ENCODE measurements around the gene TMED1. TPM values are rescaled to one million over a fixed set of nuclear protein-coding genes. Genes with fewer than 3 reads are reported as not detected.
A peak's percentile ranks its signal among the peaks of the same experiment; 100 is the strongest.

The TMED1 gene
- total and polyA plus RNA-seq, 2 of the 13 experiments (the other 11 are each of a cell fraction or from before 2014, with no cell fraction given) = 48.3 to 51.8 TPM

- TF ChIP-seq ZNF770 (CRISPR knock-in tag; IDR thresholded peaks at IDR 0.05) (peak; percentile 81), ZNF800 (CRISPR knock-in tag; IDR thresholded peaks at IDR 0.05) (no peak), ISX (CRISPR knock-in tag; conservative IDR thresholded peaks at IDR 0.05) (no peak), ARHGAP35 (CRISPR knock-in tag; IDR thresholded peaks at IDR 0.05; ENCODE audit: borderline replicate concordance) (no peak), GATAD1 (CRISPR knock-in tag; IDR thresholded peaks at IDR 0.05) (no peak), MYNN (CRISPR knock-in tag; IDR thresholded peaks at IDR 0.05; ENCODE audit: low read depth) (no peak)
Measured at GRCh38 chr19:10852941-10853340, 16.9 kb upstream of the TMED1 start (continued).

GRCh38 chr19:10852098-10852800 is 16.2 kb upstream of the TMED1 start:
- ChIA-PET CTCF (ENCODE audit: low intra/inter-chr PET ratio, low total read pairs) (no interaction called here), POLR2A (no interaction called here)
- peak; percentile 63 for DNase-seq (ENCODE audit: low spot score)
- H3K4me1 ChIP-seq (ENCODE audit: insufficient read depth, low read length) = peaks cover 36% of the 10 kb centered on the region
- no peak overlapping the region for H2AFZ ChIP-seq (ENCODE audit: low read length)
- BruUV-seq (replicated peaks) = no TSS peak
- no peak overlapping the region for H3K9ac ChIP-seq (ENCODE audit: insufficient read depth, low read depth, low read length)
- 31% methylated on average over 7 of the region's 7 CpGs for WGBS (ENCODE audit: low lambda C conversion rate)
- H3K36me3 ChIP-seq (replicated peaks in 1 of 2; ENCODE audit: control insufficient read depth in 1 of 2, insufficient read depth in 2 of 2, low read length in 2 of 2) = no peaks in the 10 kb centered on the region
- peak; percentile 24 for ATAC-seq
- H3K4me2 ChIP-seq (ENCODE audit: low read depth, low read length) = no peak overlapping the region
- no peak overlapping the region for H3K27ac ChIP-seq (ENCODE audit: extremely low read length, insufficient read depth, low read length)
- no peak for FAIRE-seq
- in situ Hi-C loops (cut with HindIII; ENCODE audit: extremely low pct_ligation_motif_present, low pct_unique_long_range_greater_than_20kb) (no loop called here), intact Hi-C loops (cut with micrococcal nuclease; ENCODE audit: unreplicated experiment) (no loop called here)
- no peaks in the 10 kb centered on the region for H3K79me2 ChIP-seq (ENCODE audit: insufficient read depth, low read length)
- H4K20me1 ChIP-seq (ENCODE audit: insufficient read depth, low read length) = no peaks in the 10 kb centered on the region
- H3K9me3 ChIP-seq (ENCODE audit: low read length) = no peaks in the 10 kb centered on the region
- H3K27me3 ChIP-seq (ENCODE audit: control insufficient read depth in 1 of 2, insufficient read depth in 2 of 2, low read length in 2 of 2) = no peaks in the 10 kb centered on the region; a peak in 1 of 5 replicates
- no peak overlapping the region for H3K4me3 ChIP-seq (replicated peaks in 1 of 3; ENCODE audit: insufficient read depth in 1 of 3, low read depth in 2 of 3, low read length in 3 of 3)
- TF ChIP-seq SIX4 (CRISPR knock-in tag; IDR thresholded peaks at IDR 0.05) = no peak
- no peak for TF ChIP-seq DNMT1 (CRISPR knock-in tag; IDR thresholded peaks at IDR 0.05)
- TF ChIP-seq HOXA5 (CRISPR knock-in tag; IDR thresholded peaks at IDR 0.05) = no peak
- TF ChIP-seq ZNF543 (CRISPR knock-in tag; IDR thresholded peaks at IDR 0.05) = no peak
- peak; percentile 81 for TF ChIP-seq ZFP36 (IDR thresholded peaks at IDR 0.05; ENCODE audit: borderline replicate concordance, low read depth, low read length, partially characterized antibody)
- TF ChIP-seq, protein P1, sequence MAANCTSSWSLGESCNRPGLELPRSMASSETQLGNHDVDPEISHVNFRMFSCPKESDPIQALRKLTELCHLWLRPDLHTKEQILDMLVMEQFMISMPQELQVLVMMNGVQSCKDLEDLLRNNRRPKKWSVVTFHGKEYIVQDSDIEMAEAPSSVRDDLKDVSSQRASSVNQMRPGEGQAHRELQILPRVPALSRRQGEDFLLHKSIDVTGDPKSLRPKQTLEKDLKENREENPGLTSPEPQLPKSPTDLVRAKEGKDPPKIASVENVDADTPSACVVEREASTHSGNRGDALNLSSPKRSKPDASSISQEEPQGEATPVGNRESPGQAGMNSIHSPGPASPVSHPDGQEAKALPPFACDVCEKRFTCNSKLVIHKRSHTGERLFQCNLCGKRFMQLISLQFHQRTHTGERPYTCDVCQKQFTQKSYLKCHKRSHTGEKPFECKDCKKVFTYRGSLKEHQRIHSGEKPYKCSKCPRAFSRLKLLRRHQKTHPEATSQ (CRISPR knock-in tag; IDR thresholded peaks at IDR 0.05; ENCODE audit: borderline replicate concordance) = no peak
- TF ChIP-seq RARA (CRISPR knock-in tag; IDR thresholded peaks at IDR 0.05) = no peak
- TF ChIP-seq ISX (CRISPR knock-in tag; conservative IDR thresholded peaks at IDR 0.05) = no peak
- no peak for TF ChIP-seq ZSCAN29 (CRISPR knock-in tag; conservative IDR thresholded peaks at IDR 0.05)
- TF ChIP-seq ZBTB10 (CRISPR knock-in tag; IDR thresholded peaks at IDR 0.05; ENCODE audit: borderline replicate concordance) = no peak
